Stimulated activated naive CD8-positive, alpha-beta T cell treated with anti-CD3 and anti-CD28 coated beads, Interleukin-15, amount 100 ng/mL, for 72 hours (primary cell): ENCODE results near the gene NCOA1.
A peak's percentile ranks its signal among the peaks of the same experiment; 100 is the strongest.

Source experiments
- ATAC-seq: fragments of 150-1000 bp; cut with Tn5 transposase; 2 replicates; pipeline ENCODE4 v1.10.0; 2021; ENCODE audit warnings: mild to moderate bottlenecking, moderate library complexity
- DNase-seq, 2 donors: peaks; one replicate each; pipeline ENCODE4 v3.0.0; 2021 to 2022
- H3K27ac Mint-ChIP-seq, 2 donors: one replicate each; pipeline ENCODE4 v1.8.0; 2022; ENCODE audit warnings: mild to moderate bottlenecking in 2 of 2, mixed read lengths in 2 of 2, moderate library complexity in 2 of 2
- H3K27me3 Mint-ChIP-seq: one replicate; pipeline ENCODE4 v1.8.0; 2022; ENCODE audit warnings: mixed read lengths
- H3K4me1 Mint-ChIP-seq: one replicate; pipeline ENCODE4 v1.8.0; 2022; ENCODE audit warnings: mild to moderate bottlenecking, mixed read lengths
- H3K4me3 Mint-ChIP-seq, 2 donors: one replicate each; pipeline ENCODE4 v1.8.0; 2022; ENCODE audit warnings: mild to moderate bottlenecking in 2 of 2, mixed read lengths in 2 of 2, moderate library complexity in 1 of 2
- H3K9me3 Mint-ChIP-seq, 2 donors: one replicate each; pipeline ENCODE4 v1.8.0; 2022; ENCODE audit warnings: mixed read lengths in 2 of 2

NCOA1 gene

DNA sequence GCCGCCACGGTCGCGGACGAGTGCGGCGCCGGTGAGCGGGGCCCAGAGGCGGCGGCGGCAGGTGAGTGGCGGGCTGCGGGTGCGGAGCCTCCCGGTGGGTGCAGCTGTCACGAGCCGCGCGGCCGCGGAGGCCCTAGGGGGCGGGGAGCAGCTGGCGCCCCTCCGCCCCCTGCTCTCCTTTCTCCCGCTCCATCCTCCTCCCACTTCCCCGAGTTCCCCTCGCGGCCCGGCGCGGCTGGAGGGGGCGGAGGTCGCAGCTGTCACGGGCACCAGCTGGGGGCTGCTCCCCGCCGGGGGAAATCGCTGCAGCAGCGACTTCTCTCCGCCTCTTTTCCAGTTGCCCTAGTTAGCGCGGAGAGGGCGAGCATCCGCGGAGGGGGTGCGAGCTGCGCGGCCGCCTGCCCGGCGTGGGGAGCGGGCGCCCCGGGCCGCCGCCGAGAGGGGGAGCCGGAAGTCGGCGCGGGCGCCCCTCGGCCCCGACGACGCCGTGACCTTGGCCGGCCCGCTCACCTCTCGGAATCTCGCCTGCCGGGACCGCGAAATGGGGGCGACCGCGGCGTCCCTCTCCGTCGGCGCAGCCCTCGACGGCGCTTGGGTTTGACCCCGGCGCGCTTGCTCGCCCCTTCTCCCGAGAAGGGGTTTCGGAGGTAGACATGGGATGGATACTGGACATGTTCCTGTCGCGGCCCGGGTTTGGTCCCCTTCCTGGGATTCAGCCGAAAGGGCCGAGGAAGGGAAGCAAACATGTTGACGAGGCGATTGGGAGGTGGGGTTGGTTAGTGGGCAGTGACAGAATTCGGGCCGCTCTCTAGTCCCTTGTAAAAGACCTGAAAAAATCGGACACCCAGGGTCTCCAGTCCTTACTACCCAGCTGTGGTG is 727 bp downstream of the NCOA1 start:
- Mint-ChIP-seq H3K4me3 (peak overlapping the region; percentile 72 to 82), H3K4me1 (peaks cover 53% of the 10 kb centered on the region), H3K9me3 (no peaks in the 10 kb centered on the region), H3K27ac (peak overlapping the region in 1 of 2 donors; percentile 49), H3K27me3 (no peaks in the 10 kb centered on the region)
- ATAC-seq (peak; percentile 51), DNase-seq (peak; percentile 64 to 68)

DNA sequence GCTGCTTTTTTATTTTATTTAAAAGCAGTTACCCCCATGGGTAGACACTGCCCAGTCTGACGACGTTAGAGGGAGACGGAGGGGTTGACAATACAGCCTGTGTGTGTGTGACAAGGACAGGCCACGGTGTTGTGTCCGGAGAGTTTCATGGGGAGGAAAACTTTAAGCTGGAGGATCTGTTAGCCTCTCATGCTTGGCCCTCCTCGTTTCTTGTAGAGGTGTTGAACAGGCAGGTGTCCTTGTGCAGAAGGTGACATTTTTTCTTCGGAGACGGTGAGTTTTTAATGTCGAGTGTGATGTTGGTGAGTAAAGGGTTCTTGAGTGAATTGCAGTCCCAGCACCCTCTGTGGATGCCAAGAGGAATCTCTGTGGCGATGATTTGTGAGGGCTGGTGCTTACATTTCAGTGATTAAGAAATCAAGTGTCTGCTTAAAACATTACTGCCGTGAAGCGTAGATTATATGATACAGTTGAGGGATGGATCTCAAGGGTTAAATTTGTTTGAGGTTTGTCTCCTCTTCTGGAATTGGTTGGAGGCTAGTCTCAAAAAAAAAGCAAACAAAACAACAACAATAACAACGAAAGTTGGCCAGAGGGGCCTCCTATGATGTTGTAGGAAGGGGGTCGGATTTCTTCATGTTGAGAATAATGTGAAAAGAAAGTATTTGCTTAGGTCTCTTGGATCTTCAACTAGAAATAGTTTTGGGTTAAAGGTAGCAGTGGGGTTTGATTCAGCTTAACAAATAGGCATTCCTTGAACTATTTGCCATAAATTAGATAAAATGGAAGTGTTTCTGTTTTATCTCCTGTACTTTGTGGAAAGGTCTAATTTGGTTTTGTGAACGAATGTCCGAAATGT is 1.6 kb downstream of the NCOA1 start:
- peak overlapping the region in 1 of 2 donors; percentile 49 for H3K27ac Mint-ChIP-seq
- ATAC-seq, result no peak
- no peaks in the 10 kb centered on the region for H3K9me3 Mint-ChIP-seq
- peaks cover 53% of the 10 kb centered on the region for H3K4me1 Mint-ChIP-seq
- H3K4me3 Mint-ChIP-seq, result peak overlapping the region; percentile 72 to 82
- H3K27me3 Mint-ChIP-seq, result no peaks in the 10 kb centered on the region
- DNase-seq, result no peak

DNA sequence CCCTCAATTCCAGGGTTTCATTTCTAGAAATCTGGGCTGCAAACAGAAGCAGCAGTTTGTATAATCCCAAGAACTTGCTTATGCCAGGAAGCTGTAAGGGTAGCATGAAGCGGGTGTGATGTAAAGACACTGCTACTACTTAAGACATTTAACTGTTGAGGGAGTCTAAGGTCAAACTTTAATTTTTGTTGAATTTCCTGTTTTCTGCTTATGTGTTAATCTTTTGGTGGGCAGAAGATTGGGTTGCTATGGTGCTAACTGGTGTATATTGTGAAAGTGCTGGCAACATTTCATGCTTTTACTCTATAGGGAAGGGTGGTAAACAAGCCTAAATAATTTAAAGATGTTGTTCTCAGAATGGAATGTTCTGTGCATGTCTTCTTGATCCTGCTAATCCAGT is 2.7 kb downstream of the NCOA1 start:
- H3K27ac Mint-ChIP-seq, result no peak overlapping the region

DNA sequence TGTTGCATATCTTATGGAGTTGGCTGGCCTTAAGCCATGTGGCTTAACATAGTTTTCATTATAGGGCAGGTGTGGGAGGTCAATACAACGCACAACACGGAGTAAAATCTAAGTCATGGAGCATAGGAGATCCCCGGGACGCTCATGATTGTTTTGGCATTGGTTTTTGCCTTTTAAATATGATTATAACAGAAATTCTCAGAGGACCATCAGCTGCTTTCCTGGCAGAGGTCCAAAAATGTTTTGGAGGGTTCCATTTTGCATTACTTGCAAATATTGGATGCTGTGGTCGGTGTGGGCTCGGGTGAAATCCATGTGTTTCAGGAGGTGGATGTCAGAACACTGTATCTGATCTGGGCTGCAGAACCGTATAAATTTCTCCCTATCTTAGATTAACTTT is 3.4 kb downstream of the NCOA1 start:
- H3K9me3 Mint-ChIP-seq, result no peaks in the 10 kb centered on the region
- H3K4me1 Mint-ChIP-seq, result peaks cover 49% of the 10 kb centered on the region
- no peak overlapping the region for H3K4me3 Mint-ChIP-seq
- no peaks in the 10 kb centered on the region for H3K27me3 Mint-ChIP-seq
- DNase-seq (no peak), ATAC-seq (no peak)
- peak overlapping the region in 1 of 2 donors; percentile 4 for H3K27ac Mint-ChIP-seq

More for the DNA sequence above, 2.7 kb downstream of the NCOA1 start:
- H3K4me3 Mint-ChIP-seq, result peak overlapping the region; percentile 16 to 82
- no peak for ATAC-seq
- H3K4me1 Mint-ChIP-seq, result peaks cover 53% of the 10 kb centered on the region
- DNase-seq, result no peak
- H3K27me3 Mint-ChIP-seq, result no peaks in the 10 kb centered on the region
- H3K9me3 Mint-ChIP-seq, result no peaks in the 10 kb centered on the region

DNA sequence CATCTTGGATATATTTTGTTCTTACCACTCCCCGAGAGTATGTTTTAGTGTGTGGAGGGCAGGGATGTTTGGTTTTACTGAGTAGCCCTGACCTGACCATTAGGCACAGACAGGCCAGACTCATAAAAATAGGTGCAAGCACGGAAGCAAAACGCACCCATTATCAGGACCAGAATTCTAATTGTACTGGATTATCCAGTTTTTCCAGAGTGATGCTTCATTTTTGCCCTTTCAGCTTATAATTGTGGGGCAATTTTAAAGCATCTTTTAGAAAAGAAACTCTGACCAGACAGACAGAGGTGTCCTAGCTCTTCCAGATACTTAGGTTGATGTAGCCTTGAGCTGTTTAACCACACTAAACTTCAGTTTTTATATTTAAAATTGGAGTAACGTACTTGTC is 4.4 kb downstream of the NCOA1 start:
- no peaks in the 10 kb centered on the region for H3K27me3 Mint-ChIP-seq
- ATAC-seq (no peak), DNase-seq (no peak)
- H3K27ac Mint-ChIP-seq, result no peak overlapping the region
- no peak overlapping the region for H3K4me3 Mint-ChIP-seq
- no peaks in the 10 kb centered on the region for H3K9me3 Mint-ChIP-seq
- H3K4me1 Mint-ChIP-seq, result peaks cover 39% of the 10 kb centered on the region

DNA sequence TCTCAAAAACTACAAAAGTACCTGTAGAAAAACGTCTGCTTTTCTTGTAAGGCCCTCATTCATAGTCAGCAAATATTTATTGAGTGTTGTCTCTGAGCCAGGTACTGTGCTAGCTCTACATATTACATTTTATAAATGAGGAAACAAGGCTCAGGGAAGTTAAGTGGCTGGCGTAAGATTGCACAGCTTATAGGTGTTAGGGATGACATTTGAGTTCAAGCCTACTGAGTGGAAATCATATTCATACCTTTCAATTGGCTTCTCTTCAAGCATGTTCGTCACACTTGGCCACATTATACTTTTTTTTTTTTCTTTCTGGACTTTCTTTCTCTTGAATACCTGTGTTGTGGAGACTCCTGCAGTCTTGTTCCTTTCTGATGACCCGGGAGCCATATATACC is 5.9 kb downstream of the NCOA1 start:
- Mint-ChIP-seq H3K9me3 (no peaks in the 10 kb centered on the region), H3K4me1 (peaks cover 38% of the 10 kb centered on the region), H3K27me3 (no peaks in the 10 kb centered on the region), H3K27ac (no peak overlapping the region), H3K4me3 (no peak overlapping the region)
- DNase-seq (no peak), ATAC-seq (no peak)

DNA sequence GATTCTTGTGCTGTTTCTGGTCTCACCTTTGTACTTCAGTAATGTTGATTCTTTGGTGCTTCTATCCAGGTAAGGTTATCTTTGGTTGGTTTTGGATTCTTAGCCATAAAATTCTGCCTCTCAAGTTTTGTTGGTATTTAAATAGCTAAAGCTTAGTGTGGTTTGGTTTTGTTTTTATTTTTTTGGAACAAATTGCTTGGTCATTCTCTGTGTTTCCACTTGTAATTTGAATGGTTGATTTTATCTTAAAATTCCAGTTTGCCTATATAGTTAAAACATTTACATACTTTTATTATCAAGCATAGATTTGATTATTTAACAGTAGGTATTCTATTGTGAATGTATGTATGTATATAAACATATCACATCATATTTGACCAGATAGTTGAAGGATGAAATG is 6.6 kb downstream of the NCOA1 start:
- no peak overlapping the region for H3K27ac Mint-ChIP-seq

DNA sequence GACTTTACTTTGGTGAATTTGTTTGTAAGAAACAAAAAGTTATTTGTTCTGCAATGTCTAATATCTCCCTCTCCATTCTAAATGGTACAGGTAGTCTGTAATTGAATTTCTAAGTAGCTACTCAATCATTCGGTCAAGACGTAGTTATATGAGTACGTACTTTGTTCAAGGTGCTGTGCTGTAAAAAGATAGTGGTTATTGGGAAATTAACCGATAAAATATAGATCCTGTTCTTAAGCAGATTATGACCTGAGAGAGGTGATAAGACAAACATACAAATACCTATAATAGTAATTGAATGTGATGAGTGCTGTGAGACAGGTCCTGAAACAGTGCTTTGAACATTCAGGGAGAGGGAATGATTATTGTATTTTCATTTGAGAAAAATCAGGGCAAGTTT is 7.1 kb downstream of the NCOA1 start:
- DNase-seq, result no peak
- ATAC-seq, result no peak
- Mint-ChIP-seq H3K27me3 (no peaks in the 10 kb centered on the region), H3K4me3 (no peak overlapping the region), H3K27ac (no peak overlapping the region), H3K4me1 (peaks cover 38% of the 10 kb centered on the region), H3K9me3 (no peaks in the 10 kb centered on the region)

More for the DNA sequence above, 6.6 kb downstream of the NCOA1 start:
- no peak for ATAC-seq
- Mint-ChIP-seq H3K27me3 (no peaks in the 10 kb centered on the region), H3K4me1 (peaks cover 38% of the 10 kb centered on the region), H3K9me3 (no peaks in the 10 kb centered on the region), H3K4me3 (no peak overlapping the region)
- DNase-seq, result no peak

DNA sequence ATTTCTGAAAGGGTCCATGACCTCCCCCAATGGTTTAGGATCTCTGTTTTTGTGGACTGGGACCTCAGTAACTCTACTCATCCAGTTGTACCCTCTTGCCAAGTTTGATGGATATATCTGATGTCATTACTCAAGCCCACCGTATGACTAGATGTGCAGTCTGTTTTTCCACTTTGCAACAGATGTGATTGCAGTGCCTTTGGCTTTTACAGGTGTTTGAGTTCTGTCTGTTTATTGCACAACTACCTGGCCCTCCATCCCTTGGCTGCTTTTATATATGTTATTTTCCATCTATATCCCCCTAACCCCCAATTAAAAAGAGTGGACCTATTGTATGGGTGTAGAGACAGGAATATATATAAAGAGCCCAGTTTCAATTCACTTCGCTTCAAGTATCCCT is 10.8 kb downstream of the NCOA1 start:
- no peak for DNase-seq
- H3K27me3 Mint-ChIP-seq, result no peaks in the 10 kb centered on the region
- H3K9me3 Mint-ChIP-seq, result no peaks in the 10 kb centered on the region
- no peak overlapping the region for H3K4me3 Mint-ChIP-seq
- ATAC-seq, result no peak
- peaks cover 43% of the 10 kb centered on the region for H3K4me1 Mint-ChIP-seq
- H3K27ac Mint-ChIP-seq, result no peak overlapping the region

DNA sequence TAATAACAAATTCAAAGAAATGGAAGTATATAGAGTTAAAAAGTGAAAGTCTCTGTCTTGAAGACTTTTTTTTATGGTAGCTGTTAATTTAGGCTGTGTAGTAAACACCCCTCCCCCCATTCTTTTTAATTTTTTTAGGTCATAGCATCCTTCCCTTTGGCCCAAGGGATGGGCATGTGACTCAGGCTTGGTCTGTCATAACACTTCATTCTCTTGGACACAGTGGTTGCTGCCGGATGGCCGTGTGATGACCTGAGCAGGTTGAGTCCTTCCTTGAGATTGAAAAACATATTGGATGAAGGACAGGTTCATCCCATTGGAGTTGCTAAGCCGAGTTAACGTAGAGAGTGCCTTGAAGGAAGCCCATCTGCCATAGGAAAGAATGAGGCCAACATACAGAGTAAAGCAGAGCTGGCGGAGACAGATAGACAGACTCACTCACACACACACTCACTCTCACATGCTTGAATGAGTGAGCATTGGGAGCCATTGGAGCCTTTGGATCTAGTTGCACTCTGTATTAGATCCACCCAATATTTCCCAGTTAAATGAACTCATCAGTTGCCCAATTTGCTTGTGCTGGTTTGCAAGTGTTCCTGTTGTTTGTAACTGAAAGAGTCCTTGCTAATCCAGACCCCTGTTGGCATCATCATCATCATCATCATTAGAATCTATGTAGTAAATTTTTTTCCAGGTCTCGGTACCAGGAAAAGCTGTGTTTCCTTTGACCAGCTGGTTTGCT is 14.7 kb downstream of the NCOA1 start:
- peaks cover 81% of the 10 kb centered on the region for H3K4me1 Mint-ChIP-seq

DNA sequence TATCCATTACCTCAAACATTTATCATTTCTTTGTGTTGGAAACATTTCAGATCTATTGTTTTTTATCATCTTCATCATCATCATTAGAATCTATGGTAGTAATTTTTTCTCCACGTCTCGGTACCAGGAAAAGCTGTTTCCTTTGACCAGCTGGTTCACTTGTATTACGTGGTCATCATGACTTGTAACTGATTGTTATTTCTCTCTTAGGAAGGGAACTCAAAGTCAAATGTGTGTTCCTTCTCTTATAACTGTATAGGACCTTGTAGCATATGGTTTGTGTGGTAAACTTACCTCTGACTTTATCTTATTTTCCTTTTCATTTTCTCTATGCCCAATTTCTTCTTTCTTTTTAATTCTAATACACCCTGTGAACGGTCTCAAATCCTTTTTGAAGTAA is 16.5 kb downstream of the NCOA1 start:
- Mint-ChIP-seq H3K4me3 (no peak overlapping the region), H3K9me3 (no peaks in the 10 kb centered on the region), H3K27ac (peak overlapping the region in 1 of 2 donors; percentile 9), H3K4me1 (peaks cover 92% of the 10 kb centered on the region), H3K27me3 (no peaks in the 10 kb centered on the region)
- DNase-seq (no peak), ATAC-seq (no peak)

More for the DNA sequence above, 14.7 kb downstream of the NCOA1 start:
- DNase-seq (no peak), ATAC-seq (no peak)
- Mint-ChIP-seq H3K27me3 (no peaks in the 10 kb centered on the region), H3K27ac (no peak overlapping the region), H3K9me3 (no peaks in the 10 kb centered on the region), H3K4me3 (no peak overlapping the region)

DNA sequence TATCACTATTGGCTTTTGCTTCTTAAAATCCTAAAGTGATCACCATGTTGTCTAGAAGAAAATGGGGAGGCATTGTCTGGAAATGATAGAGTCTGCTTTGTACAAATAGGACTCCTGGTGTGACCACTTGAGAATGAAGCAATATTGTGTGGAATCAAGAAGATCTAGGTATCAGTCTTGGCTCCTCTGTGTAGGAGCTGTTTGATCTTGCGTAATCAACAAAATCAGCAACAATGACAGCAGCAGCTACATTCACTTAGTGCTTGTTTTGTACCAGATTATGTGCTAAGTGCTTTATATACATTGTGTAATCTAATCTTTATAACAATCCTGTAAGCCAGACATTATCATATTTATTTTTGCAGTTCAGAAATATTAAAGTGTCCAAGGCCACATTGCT is 17.8 kb downstream of the NCOA1 start:
- H3K9me3 Mint-ChIP-seq, result no peaks in the 10 kb centered on the region
- H3K4me1 Mint-ChIP-seq, result peaks cover 94% of the 10 kb centered on the region
- no peak overlapping the region for H3K27ac Mint-ChIP-seq
- no peaks in the 10 kb centered on the region for H3K27me3 Mint-ChIP-seq
- no peak for DNase-seq
- ATAC-seq, result no peak
- H3K4me3 Mint-ChIP-seq, result no peak overlapping the region

DNA sequence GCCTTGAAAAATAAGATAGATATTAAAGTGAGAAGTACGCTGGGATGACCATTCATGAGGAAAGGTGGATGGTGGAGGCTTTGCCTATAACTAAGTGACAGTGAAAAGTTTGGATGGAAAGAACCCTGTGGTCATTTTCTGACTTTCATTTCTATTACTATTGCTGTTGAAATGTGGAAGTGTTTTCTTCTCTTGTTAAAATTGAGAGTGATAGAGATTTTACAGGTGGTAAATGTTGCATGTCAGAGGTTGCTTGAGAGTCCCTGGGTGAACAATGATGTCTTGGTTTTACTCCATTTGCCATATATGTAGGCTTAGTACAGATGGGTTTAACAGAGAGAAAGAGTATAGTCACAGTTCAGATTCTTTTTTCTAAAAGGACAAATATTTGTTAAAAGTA is 18.4 kb downstream of the NCOA1 start:
- Mint-ChIP-seq H3K4me3 (no peak overlapping the region), H3K27ac (no peak overlapping the region), H3K27me3 (no peaks in the 10 kb centered on the region), H3K4me1 (peaks cover 92% of the 10 kb centered on the region), H3K9me3 (no peaks in the 10 kb centered on the region)
- peak; percentile 71 for ATAC-seq
- no peak for DNase-seq

DNA sequence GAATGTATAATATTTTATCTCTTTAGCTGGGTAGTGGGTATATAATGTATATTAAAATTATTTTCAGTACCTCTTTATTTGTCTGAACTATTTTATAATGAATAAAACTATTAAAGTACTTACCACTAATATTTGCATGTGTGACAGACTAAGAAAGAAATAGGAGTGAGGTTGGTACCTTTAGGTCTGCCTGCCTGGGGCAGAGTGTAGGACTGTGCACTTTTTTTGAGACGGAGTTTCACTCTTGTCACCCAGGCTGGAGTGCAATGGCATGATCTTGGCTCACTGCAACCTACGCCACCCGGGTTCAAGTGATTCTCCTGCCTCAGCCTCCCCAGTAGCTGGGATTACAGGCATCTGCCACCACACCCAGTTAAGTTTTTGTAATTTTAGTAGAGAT is 18.8 kb downstream of the NCOA1 start:
- DNase-seq (no peak), ATAC-seq (no peak)
- Mint-ChIP-seq H3K27ac (no peak overlapping the region), H3K4me1 (peaks cover 90% of the 10 kb centered on the region), H3K27me3 (no peaks in the 10 kb centered on the region), H3K4me3 (peak overlapping the region in 1 of 2 donors; percentile 15), H3K9me3 (no peaks in the 10 kb centered on the region)

DNA sequence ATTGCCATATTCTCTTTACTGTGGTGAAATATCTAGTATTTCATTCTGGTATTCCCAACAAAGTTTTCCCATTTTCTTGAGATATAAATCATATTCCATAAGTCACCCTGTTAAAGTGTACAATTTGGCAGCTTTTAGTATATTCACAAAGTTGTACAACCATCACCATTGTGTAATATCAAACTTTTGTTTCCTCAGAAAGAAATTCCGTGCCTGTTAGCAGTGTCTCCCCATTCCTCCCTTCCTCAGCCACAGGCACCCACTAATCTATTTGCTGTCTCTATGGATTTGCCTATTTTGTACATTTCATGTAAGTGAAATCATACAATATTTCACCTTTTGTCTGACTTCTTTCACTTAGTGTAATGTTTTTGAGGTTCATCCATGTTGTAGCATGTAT is 19.7 kb downstream of the NCOA1 start:
- ATAC-seq (no peak), DNase-seq (no peak)
- Mint-ChIP-seq H3K9me3 (no peaks in the 10 kb centered on the region), H3K4me1 (peaks cover 88% of the 10 kb centered on the region), H3K4me3 (no peak overlapping the region), H3K27me3 (no peaks in the 10 kb centered on the region), H3K27ac (no peak overlapping the region)
